Measurements from ENCODE around the gene TMEM205. TPM values are rescaled to one million over a fixed set of nuclear protein-coding genes. Genes with fewer than 3 reads are reported as not detected.

Gene TMEM205
- total RNA-seq, 4 donors from 2014 or later: 80.1 to 173 (median 129) TPM

DNA sequence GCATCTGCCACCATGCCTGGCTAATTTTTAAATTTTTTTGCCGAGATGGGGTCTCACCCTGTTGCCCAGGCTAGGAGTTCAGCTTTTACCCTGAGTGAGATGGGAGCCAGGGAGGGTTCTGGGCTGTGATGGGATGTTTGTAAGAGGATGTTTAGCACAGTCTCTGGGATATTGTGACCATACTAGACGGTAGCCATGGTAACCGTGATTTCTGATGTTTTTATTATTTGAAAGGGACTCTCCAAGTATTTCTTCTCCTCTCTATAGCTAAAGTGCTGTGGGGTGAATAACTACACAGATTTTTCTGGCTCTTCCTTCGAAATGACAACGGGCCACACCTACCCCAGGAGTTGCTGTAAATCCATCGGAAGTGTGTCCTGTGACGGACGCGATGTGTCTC lies 39.7 kb downstream of the TMEM205 start:
- H3K9me3 ChIP-seq: no peaks in the 10 kb centered on the region
- no peaks in the 10 kb centered on the region for H3K4me1 ChIP-seq
- H3K4me3 ChIP-seq: no peak overlapping the region
- WGBS, 2 donors: 62 to 69% methylated on average over 6 to 9 of the region's 9 CpGs
- TF ChIP-seq, protein P1, sequence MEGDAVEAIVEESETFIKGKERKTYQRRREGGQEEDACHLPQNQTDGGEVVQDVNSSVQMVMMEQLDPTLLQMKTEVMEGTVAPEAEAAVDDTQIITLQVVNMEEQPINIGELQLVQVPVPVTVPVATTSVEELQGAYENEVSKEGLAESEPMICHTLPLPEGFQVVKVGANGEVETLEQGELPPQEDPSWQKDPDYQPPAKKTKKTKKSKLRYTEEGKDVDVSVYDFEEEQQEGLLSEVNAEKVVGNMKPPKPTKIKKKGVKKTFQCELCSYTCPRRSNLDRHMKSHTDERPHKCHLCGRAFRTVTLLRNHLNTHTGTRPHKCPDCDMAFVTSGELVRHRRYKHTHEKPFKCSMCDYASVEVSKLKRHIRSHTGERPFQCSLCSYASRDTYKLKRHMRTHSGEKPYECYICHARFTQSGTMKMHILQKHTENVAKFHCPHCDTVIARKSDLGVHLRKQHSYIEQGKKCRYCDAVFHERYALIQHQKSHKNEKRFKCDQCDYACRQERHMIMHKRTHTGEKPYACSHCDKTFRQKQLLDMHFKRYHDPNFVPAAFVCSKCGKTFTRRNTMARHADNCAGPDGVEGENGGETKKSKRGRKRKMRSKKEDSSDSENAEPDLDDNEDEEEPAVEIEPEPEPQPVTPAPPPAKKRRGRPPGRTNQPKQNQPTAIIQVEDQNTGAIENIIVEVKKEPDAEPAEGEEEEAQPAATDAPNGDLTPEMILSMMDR (IDR thresholded peaks at IDR 0.05): no peak
- no peak for TF ChIP-seq POLR2A (IDR thresholded peaks at IDR 0.05)
- intact Hi-C loops (cut with DNase I): no loop called here
- no peaks in the 10 kb centered on the region for H3K36me3 ChIP-seq
- DNase-seq: no peak
- no peak overlapping the region for H3K27ac ChIP-seq
- H3K27me3 ChIP-seq: peaks cover 0 to 16% (median 0%) of the 10 kb centered on the region in 4 donors

GRCh38 chr19:11304936-11305335 lies 41.1 kb downstream of the TMEM205 start:
- 51 to 62% methylated on average over 4 to 5 of the region's 5 CpGs for WGBS, 2 donors

DNA sequence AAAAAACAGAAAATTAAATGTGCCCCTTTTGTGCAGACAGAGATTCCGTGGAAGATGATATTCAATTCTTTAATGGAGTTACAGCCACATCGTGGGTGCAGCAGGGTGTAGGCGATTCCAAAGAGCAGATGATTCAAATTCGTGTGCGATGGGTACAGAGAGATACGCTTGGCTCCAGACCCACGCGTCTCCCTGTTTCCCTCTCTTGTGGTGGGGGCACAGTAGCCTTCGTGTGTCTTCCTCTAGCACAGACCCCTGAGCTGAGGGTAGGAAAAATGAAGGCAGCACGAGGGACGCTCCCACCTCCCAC lies 45.3 kb downstream of the TMEM205 start:
- Histone ChIP-seq H3K27me3 (peaks cover 0 to 6% (median 0%) of the 10 kb centered on the region in 4 donors), H3K27ac (no peak overlapping the region), H3K36me3 (no peaks in the 10 kb centered on the region), H3K4me1 (peaks cover 0 to 13% (median 0%) of the 10 kb centered on the region in 3 donors), H3K4me3 (no peak overlapping the region), H3K9me3 (no peaks in the 10 kb centered on the region)
- no peak for DNase-seq
- TF ChIP-seq POLR2A (IDR thresholded peaks at IDR 0.05): no peak
- TF ChIP-seq, protein P1 (IDR thresholded peaks at IDR 0.05): no peak
- 81% methylated on average over 11 of the region's 11 CpGs for WGBS, 2 donors
- intact Hi-C loops (cut with DNase I): no loop called here

More at GRCh38 chr19:11304936-11305335, 41.1 kb downstream of the TMEM205 start:
- Histone ChIP-seq H3K27me3 (peaks cover 0 to 16% (median 0%) of the 10 kb centered on the region in 4 donors), H3K9me3 (no peaks in the 10 kb centered on the region), H3K4me1 (no peaks in the 10 kb centered on the region), H3K36me3 (no peaks in the 10 kb centered on the region), H3K4me3 (no peak overlapping the region), H3K27ac (no peak overlapping the region)
- no peak for DNase-seq
- TF ChIP-seq, protein P1 (IDR thresholded peaks at IDR 0.05): no peak
- TF ChIP-seq POLR2A (IDR thresholded peaks at IDR 0.05): no peak
- intact Hi-C loops (cut with DNase I): no loop called here

DNA sequence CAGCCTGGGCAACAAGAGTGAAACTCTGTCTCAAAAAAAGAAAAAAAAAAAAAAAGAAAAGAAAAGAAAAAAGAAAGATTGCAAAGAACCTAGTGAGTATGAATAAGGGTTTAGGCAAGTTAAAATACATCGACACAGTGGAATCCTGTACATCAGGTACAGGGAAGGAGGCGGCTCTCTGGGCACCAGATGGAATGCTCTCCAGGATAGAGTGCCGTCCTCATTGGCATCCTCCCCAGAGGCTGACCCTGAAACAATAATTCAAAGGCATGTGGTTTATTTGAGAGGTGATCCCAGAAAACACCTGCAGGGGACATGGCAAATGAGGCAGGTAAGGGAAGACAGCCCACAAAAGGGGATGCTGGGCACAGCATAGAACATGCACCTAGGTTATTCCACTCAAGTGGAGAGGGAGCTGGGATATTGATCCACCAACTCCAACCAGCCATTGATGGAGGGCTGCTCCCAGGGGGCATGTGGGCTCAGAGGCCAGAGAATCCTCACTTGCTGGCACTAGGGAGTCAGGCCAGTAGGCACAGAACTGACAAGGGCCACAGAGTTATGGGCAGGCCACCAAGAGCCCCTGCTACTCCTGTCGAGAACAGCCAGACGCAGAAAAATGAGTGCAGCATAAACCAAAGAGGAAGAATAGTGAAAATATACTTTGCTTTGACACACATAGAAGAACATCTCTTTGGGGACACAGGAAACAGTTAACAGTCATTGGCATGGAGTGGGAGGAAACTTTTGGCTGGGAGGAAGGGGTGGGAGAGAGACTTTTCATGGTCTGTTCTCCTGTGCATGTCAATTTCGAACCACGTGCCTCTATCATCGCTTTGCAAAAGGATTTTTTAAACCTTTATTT lies 45.9 kb downstream of the TMEM205 start:
- Histone ChIP-seq H3K36me3 (no peaks in the 10 kb centered on the region), H3K27me3 (peaks cover 0 to 6% (median 0%) of the 10 kb centered on the region in 4 donors), H3K4me3 (no peak overlapping the region), H3K9me3 (no peaks in the 10 kb centered on the region), H3K27ac (no peak overlapping the region), H3K4me1 (peaks cover 0 to 15% (median 0%) of the 10 kb centered on the region in 3 donors)
- TF ChIP-seq, protein P1 (IDR thresholded peaks at IDR 0.05): no peak
- no peak for TF ChIP-seq POLR2A (IDR thresholded peaks at IDR 0.05)
- no peak for DNase-seq
- intact Hi-C loops (cut with DNase I): loop anchor here (5.0 to 10.0 kb wide), 2 partner anchors 82 to 145 kb away; partner anchors contain the start of gene EPOR
- 66 to 74% methylated on average over 6 to 8 of the region's 8 CpGs for WGBS, 2 donors

DNA sequence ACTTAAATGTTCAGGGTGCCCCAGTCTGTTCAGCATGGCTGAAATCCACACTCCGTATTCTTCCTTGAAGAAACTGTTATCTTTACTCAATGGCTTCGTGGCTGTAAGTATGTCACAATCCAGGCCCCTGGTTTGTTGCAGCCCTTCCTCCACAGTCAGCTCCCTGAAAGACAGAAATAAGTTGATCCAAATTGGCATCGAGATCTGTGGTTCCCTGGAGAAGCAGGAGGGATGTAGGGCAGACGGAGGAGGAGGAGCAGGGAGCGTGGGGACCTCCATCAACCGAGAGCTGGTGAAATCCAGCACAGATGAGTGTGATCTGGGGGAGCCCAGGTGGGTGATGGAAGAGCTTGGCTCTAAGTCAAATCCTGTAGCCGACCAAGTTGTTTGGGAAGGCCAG lies 49.8 kb downstream of the TMEM205 start:
- intact Hi-C loops (cut with DNase I): loop anchor here (5.0 to 10.0 kb wide), 2 partner anchors 86 to 149 kb away; partner anchors contain the start of gene EPOR
- Histone ChIP-seq H3K27me3 (no peaks in the 10 kb centered on the region), H3K36me3 (no peaks in the 10 kb centered on the region), H3K4me1 (peaks cover 0 to 28% (median 4%) of the 10 kb centered on the region in 3 donors), H3K27ac (peak overlapping the region in 2 of 4 donors; percentile 39 to 43), H3K4me3 (no peak overlapping the region), H3K9me3 (no peaks in the 10 kb centered on the region)
- TF ChIP-seq, protein P1 (IDR thresholded peaks at IDR 0.05): no peak
- no peak for TF ChIP-seq POLR2A (IDR thresholded peaks at IDR 0.05)
- WGBS, 2 donors: 36 to 39% methylated on average over 7 of the region's 7 CpGs
- no peak for DNase-seq
